Naive thymus-derived CD8-positive, alpha-beta T cell (primary cell): ENCODE measurements around the gene MBTPS2. TPM values are rescaled to one million over a fixed set of nuclear protein-coding genes. Genes with fewer than 3 reads are reported as not detected.
"Not testable (repeated sequence)": the region's sequence is repeated elsewhere in the genome, so short reads cannot be mapped to it uniquely, and the experiment has no call there.

Experiments used
- ATAC-seq, 2 donors: fragments of 150-1000 bp; cut with Tn5 transposase in 1 of 2; sonication (Bioruptor Pico), chemical (Tn5 transposase) in 1 of 2; 1 replicate in 1 of 2; 2 replicates in 1 of 2; pipeline ENCODE4 v1.10.0; 2021; ENCODE audit warnings: mild to moderate bottlenecking in 2 of 2, moderate library complexity in 2 of 2
- POLR2A ChIA-PET: fragments of 350-600 bp; sonication (Branson Sonifier 250); formaldehyde crosslinking; loops from one replicate; lab custom pipeline; 2021; ENCODE audit warnings: antibody characterized with exemption; lab: Charles Lee
- DNase-seq, 10 donors: peaks; one replicate each; pipeline versions ENCODE4 v3.0.0 to v3.0.0-alpha.2; 2020 to 2022
- H3K27ac Mint-ChIP-seq, 10 donors: one replicate each; pipeline ENCODE4 v1.8.0; 2020 to 2022; ENCODE audit warnings: mild to moderate bottlenecking in 10 of 10, mixed read lengths in 10 of 10, moderate library complexity in 4 of 10, inconsistent platforms in 1 of 10
- H3K27me3 Mint-ChIP-seq, 5 donors: one replicate each; pipeline ENCODE4 v1.8.0; 2021 to 2022; ENCODE audit warnings: mixed read lengths in 5 of 5
- H3K36me3 Mint-ChIP-seq, 3 donors: one replicate each; pipeline ENCODE4 v1.8.0; 2020 to 2022; ENCODE audit warnings: mixed read lengths in 3 of 3, mild to moderate bottlenecking in 2 of 3, inconsistent platforms in 1 of 3
- H3K4me1 Mint-ChIP-seq, 4 donors: one replicate each; pipeline ENCODE4 v1.8.0; 2021 to 2022; ENCODE audit warnings: mixed read lengths in 4 of 4
- H3K4me3 Mint-ChIP-seq, 10 donors: one replicate each; pipeline ENCODE4 v1.8.0; 2020 to 2022; ENCODE audit warnings: mild to moderate bottlenecking in 10 of 10, mixed read lengths in 10 of 10, moderate library complexity in 6 of 10, inconsistent platforms in 1 of 10
- H3K9me3 Mint-ChIP-seq, 9 donors: one replicate each; pipeline ENCODE4 v1.8.0; 2020 to 2022; ENCODE audit warnings: mixed read lengths in 9 of 9, mild to moderate bottlenecking in 3 of 9, inconsistent platforms in 1 of 9, moderate library complexity in 1 of 9
- polyA plus RNA-seq, 3 donors: library from polyadenylated mRNA; unstranded; fragments of 300-500 nt; fragmentation: Illumina TruSeq; gene quantifications; one replicate each; pipeline ENCODE4 v1.2.3, GENCODE V29; 2021
- total RNA-seq, 8 experiments: library from RNA in 2 of 8; stranded (reverse) in 2 of 8; gene quantifications; one replicate each; pipeline ENCODE4 v1.2.3 and lab custom pipeline; 2021 to 2026

MBTPS2 gene
- 1 to 10 TPM; 6.4 to 7.7 TPM for total RNA-seq
- polyA plus RNA-seq, result 1 to 10 TPM; 2.8 to 4.6 (median 4.4) TPM
- 5.2 to 8.0 (median 5.7) reads per million in 6 experiments for total RNA-seq (lab: John Stamatoyannopoulos, UW)

GRCh38 chrX:21839334-21840192 is at the start of gene MBTPS2:
MBTPS2 (plus strand) TSS chrX:21839617; CDS start chrX:21839735, 118 bp downstream.
- POLR2A ChIA-PET, result interaction anchor here (0.6 to 1.3 kb wide), 5 partner anchors 10 to 237 kb away, joined by 3 to 6 read pairs (median 3); partner anchors contain the start of gene KLHL34

GRCh38 chrX:21798677-21799219 is 40.7 kb upstream of the MBTPS2 start:
- ATAC-seq, result no peak
- Mint-ChIP-seq H3K27me3 (peaks cover 0 to 1% (median 0%) of the 10 kb centered on the region in 5 donors), H3K36me3 (peaks cover 0 to 6% (median 2%) of the 10 kb centered on the region in 3 donors), H3K4me1 (no peaks in the 10 kb centered on the region), H3K9me3 (peaks cover 0 to 6% (median 0%) of the 10 kb centered on the region in 9 donors), H3K27ac (no peak overlapping the region), H3K4me3 (no peak overlapping the region)
- DNase-seq, result no peak
- POLR2A ChIA-PET, result no interaction called here

More at GRCh38 chrX:21839334-21840192, at the start of gene MBTPS2:
- Mint-ChIP-seq H3K27me3 (no peaks in the 10 kb centered on the region), H3K9me3 (no peaks in the 10 kb centered on the region), H3K4me1 (peaks cover 4 to 13% (median 9%) of the 10 kb centered on the region in 4 donors), H3K4me3 (peak within 1 kb of the TSS; percentile 86 to 93 (median 90)), H3K27ac (peak within 1 kb of the TSS; percentile 81 to 95 (median 92)), H3K36me3 (peaks cover 0 to 9% (median 0%) of the 10 kb centered on the region in 3 donors)
- DNase-seq, result peak; percentile 58 to 87 (median 76)
- ATAC-seq, result peak; percentile 91 to 92

- POLR2A ChIA-PET, result no interaction called here
- ATAC-seq (no peak), DNase-seq (no peak)
- no peaks in the 10 kb centered on the region for H3K4me1 Mint-ChIP-seq
- H3K27ac Mint-ChIP-seq, result no peak overlapping the region
- H3K4me3 Mint-ChIP-seq, result no peak overlapping the region
- H3K36me3 Mint-ChIP-seq, result peaks cover 0 to 2% (median 0%) of the 10 kb centered on the region in 3 donors
- peaks cover 0 to 1% (median 0%) of the 10 kb centered on the region in 5 donors for H3K27me3 Mint-ChIP-seq
- H3K9me3 Mint-ChIP-seq, result peaks cover 0 to 4% (median 0%) of the 10 kb centered on the region in 9 donors
Measured at GRCh38 chrX:21799767-21800166, 39.6 kb upstream of the MBTPS2 start.

GRCh38 chrX:21800344-21800770 is 39.1 kb upstream of the MBTPS2 start:
- Mint-ChIP-seq H3K27me3 (peaks cover 0 to 1% (median 0%) of the 10 kb centered on the region in 5 donors), H3K36me3 (peaks cover 0 to 2% (median 0%) of the 10 kb centered on the region in 3 donors), H3K4me1 (no peaks in the 10 kb centered on the region), H3K27ac (no peak overlapping the region), H3K4me3 (no peak overlapping the region), H3K9me3 (peaks cover 0 to 2% (median 0%) of the 10 kb centered on the region in 9 donors)
- ATAC-seq (no peak), DNase-seq (no peak)
- POLR2A ChIA-PET, result no interaction called here

- H3K9me3 Mint-ChIP-seq, result no peaks in the 10 kb centered on the region
- POLR2A ChIA-PET, result no interaction called here
- DNase-seq, result no peak
- ATAC-seq, result no peak
- H3K27ac Mint-ChIP-seq, result no peak overlapping the region
- no peak overlapping the region for H3K4me3 Mint-ChIP-seq
- H3K27me3 Mint-ChIP-seq, result peaks cover 0 to 1% (median 0%) of the 10 kb centered on the region in 5 donors
- H3K36me3 Mint-ChIP-seq, result peaks cover 0 to 2% (median 0%) of the 10 kb centered on the region in 3 donors
- no peaks in the 10 kb centered on the region for H3K4me1 Mint-ChIP-seq
Measured at GRCh38 chrX:21802054-21802670, 37.3 kb upstream of the MBTPS2 start.

GRCh38 chrX:21802839-21803238 is 36.6 kb upstream of the MBTPS2 start:
- no peaks in the 10 kb centered on the region for H3K9me3 Mint-ChIP-seq
- POLR2A ChIA-PET, result no interaction called here
- no peak overlapping the region for H3K27ac Mint-ChIP-seq
- peaks cover 0 to 1% (median 0%) of the 10 kb centered on the region in 5 donors for H3K27me3 Mint-ChIP-seq
- H3K4me3 Mint-ChIP-seq, result no peak overlapping the region
- H3K36me3 Mint-ChIP-seq, result peaks cover 0 to 2% (median 0%) of the 10 kb centered on the region in 3 donors
- DNase-seq, result no peak
- no peaks in the 10 kb centered on the region for H3K4me1 Mint-ChIP-seq
- no peak for ATAC-seq

- Mint-ChIP-seq H3K4me3 (no peak overlapping the region), H3K36me3 (no peaks in the 10 kb centered on the region), H3K27me3 (no peaks in the 10 kb centered on the region), H3K27ac (no peak overlapping the region), H3K4me1 (no peaks in the 10 kb centered on the region), H3K9me3 (no peaks in the 10 kb centered on the region)
- POLR2A ChIA-PET, result no interaction called here
- DNase-seq (no peak), ATAC-seq (no peak)
Measured at GRCh38 chrX:21806691-21807090, 32.7 kb upstream of the MBTPS2 start.

GRCh38 chrX:21811832-21812231 is 27.6 kb upstream of the MBTPS2 start:
- H3K36me3 Mint-ChIP-seq, result no peaks in the 10 kb centered on the region
- no peak for DNase-seq
- no peaks in the 10 kb centered on the region for H3K9me3 Mint-ChIP-seq
- no peaks in the 10 kb centered on the region for H3K4me1 Mint-ChIP-seq
- no peak overlapping the region for H3K4me3 Mint-ChIP-seq
- POLR2A ChIA-PET, result no interaction called here
- no peak overlapping the region for H3K27ac Mint-ChIP-seq
- H3K27me3 Mint-ChIP-seq, result no peaks in the 10 kb centered on the region
- no peak for ATAC-seq

- no peaks in the 10 kb centered on the region for H3K36me3 Mint-ChIP-seq
- H3K27me3 Mint-ChIP-seq, result no peaks in the 10 kb centered on the region
- no peak overlapping the region for H3K4me3 Mint-ChIP-seq
- no peak overlapping the region for H3K27ac Mint-ChIP-seq
- no peaks in the 10 kb centered on the region for H3K9me3 Mint-ChIP-seq
- H3K4me1 Mint-ChIP-seq, result peaks cover 0 to 2% (median 0%) of the 10 kb centered on the region in 4 donors
- ATAC-seq (no peak), DNase-seq (no peak)
- POLR2A ChIA-PET, result no interaction called here
Measured at GRCh38 chrX:21812628-21813027, 26.8 kb upstream of the MBTPS2 start.

- no peak for ATAC-seq
- Mint-ChIP-seq H3K9me3 (no peaks in the 10 kb centered on the region), H3K4me3 (no peak overlapping the region), H3K27me3 (no peaks in the 10 kb centered on the region), H3K27ac (no peak overlapping the region), H3K4me1 (peaks cover 0 to 2% (median 0%) of the 10 kb centered on the region in 4 donors), H3K36me3 (no peaks in the 10 kb centered on the region)
- POLR2A ChIA-PET, result no interaction called here
- DNase-seq, result no peak
Measured at GRCh38 chrX:21813612-21814368, 25.6 kb upstream of the MBTPS2 start.

GRCh38 chrX:21816136-21816535 is 23.3 kb upstream of the MBTPS2 start:
- ATAC-seq (no peak), DNase-seq (no peak)
- Mint-ChIP-seq H3K36me3 (no peaks in the 10 kb centered on the region), H3K4me1 (peaks cover 0 to 2% (median 0%) of the 10 kb centered on the region in 4 donors), H3K9me3 (peaks cover 0 to 2% (median 0%) of the 10 kb centered on the region in 9 donors), H3K4me3 (no peak overlapping the region), H3K27me3 (no peaks in the 10 kb centered on the region), H3K27ac (no peak overlapping the region)
- POLR2A ChIA-PET, result no interaction called here

- H3K27ac Mint-ChIP-seq, H3K4me3 Mint-ChIP-seq, H3K36me3 Mint-ChIP-seq, DNase-seq, POLR2A ChIA-PET, ATAC-seq, H3K9me3 Mint-ChIP-seq, H3K4me1 Mint-ChIP-seq, H3K27me3 Mint-ChIP-seq: not testable (repeated sequence)
Measured at GRCh38 chrX:21820170-21820569, 19.2 kb upstream of the MBTPS2 start.
